Measurements from ENCODE around the gene EIF2B4.
"Not testable (repeated sequence)": the region's sequence is repeated elsewhere in the genome, so short reads cannot be mapped to it uniquely, and the experiment has no call there.

The EIF2B4 gene

DNA sequence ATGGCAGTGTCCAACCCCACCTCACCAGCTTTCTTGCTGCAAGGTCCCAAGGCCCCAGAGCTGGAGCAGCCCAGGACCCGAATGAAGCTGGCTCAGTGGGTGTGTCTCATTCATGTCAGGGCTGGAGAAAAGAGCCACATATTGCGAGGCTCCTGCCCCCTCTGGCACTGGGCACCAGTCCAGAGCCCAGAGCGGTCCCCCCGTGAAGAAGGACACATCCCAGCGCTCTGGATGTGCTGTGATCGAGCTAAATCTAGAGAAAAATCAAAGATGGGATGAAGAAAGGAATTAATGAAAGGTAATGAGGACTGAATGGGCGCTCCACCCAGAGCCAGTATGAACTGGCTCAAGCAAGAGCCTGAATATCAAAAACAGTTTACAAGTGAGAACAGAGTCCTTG lies 34.0 kb downstream of the EIF2B4 start:
- Histone ChIP-seq H3K27me3 (ENCODE audit: low read depth) (no peaks in the 10 kb centered on the region), H3K4me3 (no peak overlapping the region), H3K9me3 (no peaks in the 10 kb centered on the region), H3K4me1 (no peaks in the 10 kb centered on the region), H3K36me3 (replicated peaks) (peaks cover 72% of the 10 kb centered on the region)
- DNase-seq (ENCODE audit: low spot score in 2 of 2): no peak
- in situ Hi-C loops (cut with MboI; ENCODE audit: low sequenced_read_pairs): no loop called here

GRCh38 chr2:27335311-27335710 lies 34.8 kb downstream of the EIF2B4 start:
- H3K9me3 ChIP-seq: no peaks in the 10 kb centered on the region
- H3K4me3 ChIP-seq: no peak overlapping the region
- DNase-seq (ENCODE audit: low spot score in 2 of 2): no peak
- H3K4me1 ChIP-seq: no peaks in the 10 kb centered on the region
- in situ Hi-C loops (cut with MboI; ENCODE audit: low sequenced_read_pairs): no loop called here
- H3K36me3 ChIP-seq (replicated peaks): peaks cover 72% of the 10 kb centered on the region
- H3K27me3 ChIP-seq (ENCODE audit: low read depth): no peaks in the 10 kb centered on the region

DNA sequence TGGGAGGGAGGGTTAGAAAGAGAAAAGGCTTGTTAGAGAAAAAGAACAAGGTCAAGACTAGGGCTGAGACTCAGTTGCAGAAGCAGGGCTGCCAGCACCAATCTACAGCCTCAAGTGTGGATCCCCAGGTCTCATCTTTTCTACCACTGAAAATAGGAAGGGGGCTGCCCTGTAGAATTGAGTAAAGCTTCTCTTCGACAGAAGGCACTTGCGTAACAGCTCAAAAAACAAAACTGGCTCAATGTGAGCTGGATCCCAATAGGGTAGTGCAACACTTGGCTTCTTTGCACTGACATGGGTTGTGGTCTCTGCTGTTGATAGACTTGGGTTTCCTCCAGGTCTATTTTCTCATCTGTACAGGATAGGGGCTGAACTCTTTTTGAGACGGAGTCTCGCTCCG lies 45.4 kb downstream of the EIF2B4 start:
- H3K4me1 ChIP-seq: peaks cover 18% of the 10 kb centered on the region
- DNase-seq (ENCODE audit: low spot score in 2 of 2): no peak
- H3K9me3 ChIP-seq: no peaks in the 10 kb centered on the region
- H3K27me3 ChIP-seq (ENCODE audit: low read depth): no peaks in the 10 kb centered on the region
- H3K36me3 ChIP-seq (replicated peaks): peaks cover 48% of the 10 kb centered on the region
- in situ Hi-C loops (cut with MboI; ENCODE audit: low sequenced_read_pairs): no loop called here
- no peak overlapping the region for H3K4me3 ChIP-seq

- Histone ChIP-seq H3K9me3 (no peaks in the 10 kb centered on the region), H3K4me3 (peak overlapping the region; percentile 70), H3K4me1 (peaks cover 18% of the 10 kb centered on the region), H3K36me3 (replicated peaks) (peaks cover 40% of the 10 kb centered on the region), H3K27me3 (ENCODE audit: low read depth) (no peaks in the 10 kb centered on the region)
- in situ Hi-C loops (cut with MboI; ENCODE audit: low sequenced_read_pairs): no loop called here
- no peak for DNase-seq (ENCODE audit: low spot score in 2 of 2)
Observed at GRCh38 chr2:27323596-27324285, 46.4 kb downstream of the EIF2B4 start.

DNA sequence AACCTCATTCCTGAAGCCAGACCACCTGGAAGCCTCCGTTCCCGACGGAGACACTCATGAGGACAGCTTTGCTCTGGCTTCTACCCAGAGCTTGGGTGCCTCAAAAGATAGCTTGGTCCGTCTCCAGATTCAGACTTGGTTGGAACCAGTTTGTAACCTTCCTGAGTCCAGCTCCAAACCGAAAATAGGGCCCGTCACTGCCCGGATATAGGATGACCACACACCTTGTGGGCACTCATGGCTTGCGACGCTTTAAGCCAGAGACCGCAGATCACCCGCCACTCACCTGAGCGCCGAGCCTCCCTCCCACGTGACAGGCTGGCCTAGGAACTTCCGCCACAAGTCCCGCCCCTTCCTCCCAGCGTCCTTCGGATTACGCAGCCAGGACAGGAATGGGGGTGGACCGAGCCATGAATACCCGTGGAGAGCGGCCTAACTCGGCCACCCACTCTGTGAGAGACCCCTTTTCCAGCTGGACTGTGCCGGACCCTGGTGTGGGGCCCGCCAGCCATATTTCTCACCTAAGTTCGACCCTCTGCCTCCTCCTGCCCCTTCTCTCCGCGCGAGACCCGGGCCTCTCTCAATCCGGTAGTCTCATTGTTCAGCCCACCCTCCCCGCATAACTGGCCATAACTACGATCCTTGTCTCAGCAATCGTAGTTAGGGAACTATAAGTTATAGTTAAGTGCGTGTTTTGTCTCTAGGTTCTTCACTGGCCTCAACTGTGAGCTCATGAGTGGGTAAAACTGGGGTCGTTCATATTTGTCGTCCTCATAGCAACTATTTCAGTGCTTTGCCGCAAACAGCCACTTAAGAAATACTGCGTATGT lies 47.2 kb downstream of the EIF2B4 start, which contains the start of gene MPV17:
MPV17 (minus strand) TSS at position 332 of the 830 bp plus-strand sequence. CDS start 580 bp downstream, outside the sequence.
- in situ Hi-C loops (cut with MboI; ENCODE audit: low sequenced_read_pairs): no loop called here

GRCh38 chr2:27322301-27322765 lies 47.8 kb downstream of the EIF2B4 start:
- Histone ChIP-seq H3K36me3 (replicated peaks) (peaks cover 28% of the 10 kb centered on the region), H3K4me3 (peak overlapping the region; percentile 70), H3K9me3 (no peaks in the 10 kb centered on the region), H3K27me3 (ENCODE audit: low read depth) (no peaks in the 10 kb centered on the region), H3K4me1 (peaks cover 18% of the 10 kb centered on the region)
- DNase-seq (ENCODE audit: low spot score in 2 of 2): no peak
- in situ Hi-C loops (cut with MboI; ENCODE audit: low sequenced_read_pairs): no loop called here

More for the DNA sequence above, 47.2 kb downstream of the EIF2B4 start, which contains the start of gene MPV17:
- DNase-seq (ENCODE audit: low spot score in 2 of 2): peak; percentile 88 to 96
- H3K27me3 ChIP-seq (ENCODE audit: low read depth): no peaks in the 10 kb centered on the region
- no peaks in the 10 kb centered on the region for H3K9me3 ChIP-seq
- H3K36me3 ChIP-seq (replicated peaks): peaks cover 33% of the 10 kb centered on the region
- peak within 1 kb of the TSS; percentile 70 for H3K4me3 ChIP-seq
- H3K4me1 ChIP-seq: peaks cover 18% of the 10 kb centered on the region

DNA sequence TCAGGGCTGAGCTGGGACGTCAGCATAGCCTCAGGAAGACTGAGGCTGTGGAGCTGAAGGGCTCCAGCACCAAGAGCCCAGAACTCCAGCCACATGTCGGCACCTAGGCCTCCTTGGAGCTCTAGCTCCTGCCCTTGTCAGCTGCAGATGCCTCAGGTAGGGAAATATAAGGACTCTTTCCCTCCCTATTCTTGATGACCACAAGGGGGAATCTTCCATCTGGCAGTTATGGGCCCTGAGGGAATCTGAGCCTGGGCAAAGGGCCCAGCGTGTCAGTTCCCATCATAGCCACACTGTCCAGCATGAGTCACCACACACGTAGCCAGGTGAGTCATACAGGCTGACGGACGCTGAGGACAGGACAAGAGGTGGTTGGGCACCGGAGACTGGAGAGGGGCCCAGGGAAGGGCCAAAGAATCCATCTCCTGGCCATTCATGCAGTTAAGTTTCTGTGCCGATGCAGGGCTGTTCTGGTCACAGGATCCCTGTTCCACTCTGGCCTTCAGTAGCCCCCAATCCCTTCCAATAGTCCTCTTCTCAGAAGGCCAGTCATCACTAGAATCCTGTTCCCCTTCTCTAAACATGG lies 49.1 kb downstream of the EIF2B4 start:
- peaks cover 15% of the 10 kb centered on the region for H3K36me3 ChIP-seq (replicated peaks)
- no peak overlapping the region; the same call in 1 of the 2 replicates for H3K4me3 ChIP-seq
- peak in 1 of 2 experiments; percentile 50 for DNase-seq (ENCODE audit: low spot score in 2 of 2)
- in situ Hi-C loops (cut with MboI; ENCODE audit: low sequenced_read_pairs): no loop called here
- no peaks in the 10 kb centered on the region for H3K27me3 ChIP-seq (ENCODE audit: low read depth)
- H3K4me1 ChIP-seq: peaks cover 18% of the 10 kb centered on the region
- no peaks in the 10 kb centered on the region for H3K9me3 ChIP-seq

GRCh38 chr2:27319839-27320238 lies 50.3 kb downstream of the EIF2B4 start:
- H3K27me3 ChIP-seq (ENCODE audit: low read depth); DNase-seq (ENCODE audit: low spot score in 2 of 2); H3K36me3 ChIP-seq (replicated peaks); H3K4me3 ChIP-seq; in situ Hi-C loops (cut with MboI; ENCODE audit: low sequenced_read_pairs); H3K9me3 ChIP-seq: not testable (repeated sequence)
- peaks cover 18% of the 10 kb centered on the region for H3K4me1 ChIP-seq

DNA sequence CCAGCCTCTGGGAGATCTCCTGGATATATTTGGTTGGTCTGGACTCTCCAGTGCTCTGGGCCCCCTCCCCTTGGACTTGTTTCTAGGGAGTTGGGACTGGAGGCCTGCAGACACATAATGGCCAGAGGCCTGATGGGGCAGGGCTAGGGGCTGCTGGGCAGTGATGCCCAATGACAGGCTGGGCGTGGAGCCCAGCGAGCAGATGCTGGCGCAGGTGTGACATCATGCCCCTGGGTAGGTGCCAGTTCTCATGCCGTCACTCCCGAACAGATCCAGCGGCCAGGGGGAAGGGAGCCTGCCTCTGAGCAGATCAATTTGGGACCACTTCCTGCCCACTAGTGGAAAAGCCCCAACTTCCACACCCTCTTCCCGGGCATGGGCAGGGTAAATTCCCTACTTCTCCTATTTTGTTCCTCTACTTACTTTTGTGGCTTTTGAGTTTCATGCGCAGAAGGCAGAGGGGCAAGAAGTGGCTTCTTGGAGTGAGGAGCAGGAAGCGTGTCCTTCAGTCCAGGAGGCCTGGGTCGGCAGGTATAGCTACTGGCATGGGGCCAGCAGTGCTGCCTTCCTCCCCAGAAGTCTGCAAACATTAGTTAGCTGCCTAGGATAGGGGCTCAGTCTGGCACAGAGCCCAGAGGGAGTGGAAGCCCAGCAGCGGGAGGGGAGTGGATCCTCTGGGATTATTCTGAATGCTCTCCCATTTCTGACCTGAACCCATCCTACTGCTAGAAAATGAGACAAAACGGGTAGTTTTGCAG lies 53.3 kb downstream of the EIF2B4 start:
- no peaks in the 10 kb centered on the region for H3K9me3 ChIP-seq
- H3K36me3 ChIP-seq (replicated peaks): peaks cover 9% of the 10 kb centered on the region; the same call in 1 of the 2 replicates
- H3K4me3 ChIP-seq: no peak overlapping the region
- no peaks in the 10 kb centered on the region for H3K27me3 ChIP-seq (ENCODE audit: low read depth)
- in situ Hi-C loops (cut with MboI; ENCODE audit: low sequenced_read_pairs): no loop called here
- H3K4me1 ChIP-seq: peaks cover 7% of the 10 kb centered on the region
- DNase-seq (ENCODE audit: low spot score in 2 of 2): no peak

DNA sequence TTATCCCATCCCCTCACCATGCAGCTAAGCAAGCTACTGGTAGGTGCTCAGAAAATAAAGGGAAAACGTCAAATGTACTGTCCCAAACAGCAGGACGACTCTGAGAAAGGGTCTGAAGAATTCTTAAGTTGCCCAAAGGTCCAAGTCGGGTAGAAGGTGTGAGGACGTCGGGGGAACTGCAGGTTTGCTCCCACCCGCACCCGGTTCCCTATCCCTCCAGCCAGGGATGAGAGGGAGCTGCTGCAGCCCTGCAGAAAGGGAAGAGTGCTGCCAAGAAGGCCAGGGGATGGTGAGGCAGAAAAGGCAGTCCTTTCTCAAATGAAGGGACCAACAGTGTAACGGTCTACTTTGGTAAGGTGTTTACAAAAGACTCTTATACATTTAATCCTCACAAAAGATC lies 55.0 kb downstream of the EIF2B4 start:
- in situ Hi-C loops (cut with MboI; ENCODE audit: low sequenced_read_pairs): no loop called here
- H3K9me3 ChIP-seq: no peaks in the 10 kb centered on the region

GRCh38 chr2:27314709-27315108 lies 55.4 kb downstream of the EIF2B4 start:
- H3K9me3 ChIP-seq: no peaks in the 10 kb centered on the region
- in situ Hi-C loops (cut with MboI; ENCODE audit: low sequenced_read_pairs): no loop called here
- no peak overlapping the region for H3K4me3 ChIP-seq
- no peaks in the 10 kb centered on the region for H3K4me1 ChIP-seq
- H3K27me3 ChIP-seq (ENCODE audit: low read depth): no peaks in the 10 kb centered on the region
- no peaks in the 10 kb centered on the region; the same call in 1 of the 2 replicates for H3K36me3 ChIP-seq (replicated peaks)
- DNase-seq (ENCODE audit: low spot score in 2 of 2): no peak

More for the DNA sequence above, 55.0 kb downstream of the EIF2B4 start:
- H3K4me1 ChIP-seq: no peaks in the 10 kb centered on the region
- no peak for DNase-seq (ENCODE audit: low spot score in 2 of 2)
- H3K4me3 ChIP-seq: no peak overlapping the region
- no peaks in the 10 kb centered on the region for H3K27me3 ChIP-seq (ENCODE audit: low read depth)
- no peaks in the 10 kb centered on the region; the same call in 1 of the 2 replicates for H3K36me3 ChIP-seq (replicated peaks)

Data from HAP-1 (cell line).